Panc1 (cell line): ENCODE measurements around the gene SLC9A9. TPM values are rescaled to one million over a fixed set of nuclear protein-coding genes. Genes with fewer than 3 reads are reported as not detected.
A peak's percentile ranks its signal among the peaks of the same experiment; 100 is the strongest.

Experiments used
- ATAC-seq: fragments of 200-7000 bp; cut with Tn5 transposase; 2 replicates; pipeline ENCODE4 v1.9.1; 2020; ENCODE audit warnings: mild to moderate bottlenecking, moderate library complexity
- BruUV-seq: library from RNA; stranded (reverse); fragments of 400-500 nt; replicated peaks from 2 replicates; lab custom pipeline; 2021; lab: Mats Ljungman, UMichigan
- CTCF ChIA-PET: fragments of 300-600 bp; sonication (Branson Sonifier 250); formaldehyde crosslinking; loops from one replicate; lab custom pipeline; 2022; ENCODE audit warnings: antibody characterized with exemption; lab: Charles Lee
- POLR2A ChIA-PET: fragments of 300-600 bp; sonication (Branson Sonifier 250); formaldehyde crosslinking; loops from one replicate; lab custom pipeline; 2022; ENCODE audit warnings: antibody characterized with exemption; lab: Charles Lee
- DNase-seq: peaks from one replicate; pipeline ENCODE4 v3.0.0-alpha.2; 2010; ENCODE audit warnings: low read depth, low spot score
- H3K27ac ChIP-seq: 2 replicates; pipeline ENCODE4 v1.5.1; 2011; ENCODE audit warnings: mild to moderate bottlenecking, low read length, inconsistent platforms
- H3K27me3 ChIP-seq: fragments of 200-500 bp; sonication (Bioruptor generic); 2 replicates; pipeline ENCODE4 v1.6.0; 2014; ENCODE audit warnings: low read length, inconsistent platforms; ENCODE audit not compliant: control insufficient read depth, insufficient read depth
- H3K36me3 ChIP-seq: fragments of 200-500 bp; sonication (Bioruptor generic); 2 replicates; pipeline ENCODE4 v1.5.1; 2014; ENCODE audit warnings: inconsistent platforms, mild to moderate bottlenecking, low read length, moderate library complexity; ENCODE audit not compliant: control insufficient read depth, insufficient read depth
- H3K4me1 ChIP-seq: 2 replicates; pipeline ENCODE4 v1.5.1; 2011; ENCODE audit warnings: inconsistent platforms, mild to moderate bottlenecking, low read length, moderate library complexity; ENCODE audit not compliant: control insufficient read depth, insufficient read depth
- H3K4me3 ChIP-seq, 2 experiments: 2 replicates each; pipeline ENCODE4 v1.5.1; 2011 to 2012; ENCODE audit warnings: low read depth in 2 of 2, low read length in 2 of 2, mild to moderate bottlenecking in 2 of 2, inconsistent platforms in 1 of 2, moderate library complexity in 1 of 2
- H3K9me3 ChIP-seq: fragments of 200-500 bp; sonication (Bioruptor generic); 2 replicates; pipeline ENCODE4 v1.5.1; 2014; ENCODE audit warnings: low read depth, mild to moderate bottlenecking, inconsistent platforms, low read length, moderate library complexity; ENCODE audit not compliant: control insufficient read depth, insufficient read depth
- CTCF ChIP-seq: fragments of 450-650 bp; IDR thresholded peaks from 2 replicates; pipeline ENCODE4 v1.5.1; 2017; ENCODE audit warnings: mild to moderate bottlenecking
- POLR2AphosphoS5 ChIP-seq: IDR thresholded peaks from 2 replicates; pipeline ENCODE4 v1.6.1; 2012; ENCODE audit warnings: mild to moderate bottlenecking, low read depth, low read length, moderate library complexity
- REST ChIP-seq, 2 experiments: IDR thresholded peaks; 2 replicates each; pipeline ENCODE4 v1.6.1; 2011 to 2012; ENCODE audit warnings: low read depth in 2 of 2, control low read depth in 1 of 2, low read length in 1 of 2, mild to moderate bottlenecking in 1 of 2, moderate library complexity in 1 of 2; ENCODE audit not compliant: insufficient read depth in 1 of 2
- SIN3A ChIP-seq: IDR thresholded peaks from 2 replicates; pipeline ENCODE4 v1.6.1; 2012; ENCODE audit warnings: low read depth, mild to moderate bottlenecking, low read length, moderate library complexity, borderline replicate concordance; ENCODE audit not compliant: insufficient read depth
- TCF7L2 ChIP-seq: IDR thresholded peaks from 2 replicates; pipeline ENCODE4 v1.6.1; 2011; ENCODE audit warnings: mild to moderate bottlenecking, low read depth, low read length, inconsistent platforms
- in situ Hi-C: cut with HindIII; loops from 2 replicates; pipeline ENCODE4 v1.10.0; 2016; ENCODE audit warnings: low sequenced_read_pairs, low pct_unique_long_range_greater_than_20kb
- intact Hi-C: fragments of 100-400 bp; cut with micrococcal nuclease; formaldehyde crosslinking; loops from one replicate; pipeline ENCODE4 v1.10.0; 2022; ENCODE audit not compliant: unreplicated experiment
- total RNA-seq: library from RNA; stranded (reverse); gene quantifications from one replicate; pipeline ENCODE4 v1.2.1, GENCODE V29; 2021; ENCODE audit not compliant: unreplicated experiment

Gene SLC9A9
- total RNA-seq, 1 experiment from 2014 or later, result not detected

- Histone ChIP-seq H3K27me3 (no peaks in the 10 kb centered on the region), H3K27ac (no peak overlapping the region), H3K4me1 (no peaks in the 10 kb centered on the region), H3K9me3 (no peaks in the 10 kb centered on the region), H3K4me3 (no peak overlapping the region), H3K36me3 (no peaks in the 10 kb centered on the region)
- ChIA-PET CTCF (no interaction called here), POLR2A (no interaction called here)
- no TSS peak for BruUV-seq
- ATAC-seq (peak; percentile 77; the same call in 1 of the 2 replicates), DNase-seq (peak; percentile 69)
- intact Hi-C loops, result no loop called here
- TF ChIP-seq SIN3A (no peak), POLR2AphosphoS5 (no peak), TCF7L2 (no peak), CTCF (no peak), REST (IDR thresholded peaks at IDR 0.05; ENCODE audit: insufficient read depth in 1 of 2, low read depth in 2 of 2, low read length in 1 of 2) (no peak)
- in situ Hi-C loops, result no loop called here
These were observed 404.4 kb downstream of the SLC9A9 start for GRCh38 chr3:143443851-143444331.

GRCh38 chr3:143442814-143443447 lies 405.3 kb downstream of the SLC9A9 start:
- H3K4me3 ChIP-seq, result no peak overlapping the region
- TF ChIP-seq REST (IDR thresholded peaks at IDR 0.05; ENCODE audit: insufficient read depth in 1 of 2, low read depth in 2 of 2, low read length in 1 of 2), result no peak
- TF ChIP-seq SIN3A, result no peak
- TF ChIP-seq CTCF, result no peak
- no peak for TF ChIP-seq POLR2AphosphoS5
- TF ChIP-seq TCF7L2, result no peak
- DNase-seq (no peak), ATAC-seq (no peak)
- intact Hi-C loops (no loop called here), in situ Hi-C loops (no loop called here)
- H3K9me3 ChIP-seq, result no peaks in the 10 kb centered on the region
- ChIA-PET CTCF (no interaction called here), POLR2A (no interaction called here)
- no TSS peak for BruUV-seq
- H3K36me3 ChIP-seq, result no peaks in the 10 kb centered on the region
- no peaks in the 10 kb centered on the region for H3K27me3 ChIP-seq
- H3K27ac ChIP-seq, result no peak overlapping the region
- H3K4me1 ChIP-seq, result no peaks in the 10 kb centered on the region
